ENCODE data around the gene SSTR4.

Gene SSTR4

DNA sequence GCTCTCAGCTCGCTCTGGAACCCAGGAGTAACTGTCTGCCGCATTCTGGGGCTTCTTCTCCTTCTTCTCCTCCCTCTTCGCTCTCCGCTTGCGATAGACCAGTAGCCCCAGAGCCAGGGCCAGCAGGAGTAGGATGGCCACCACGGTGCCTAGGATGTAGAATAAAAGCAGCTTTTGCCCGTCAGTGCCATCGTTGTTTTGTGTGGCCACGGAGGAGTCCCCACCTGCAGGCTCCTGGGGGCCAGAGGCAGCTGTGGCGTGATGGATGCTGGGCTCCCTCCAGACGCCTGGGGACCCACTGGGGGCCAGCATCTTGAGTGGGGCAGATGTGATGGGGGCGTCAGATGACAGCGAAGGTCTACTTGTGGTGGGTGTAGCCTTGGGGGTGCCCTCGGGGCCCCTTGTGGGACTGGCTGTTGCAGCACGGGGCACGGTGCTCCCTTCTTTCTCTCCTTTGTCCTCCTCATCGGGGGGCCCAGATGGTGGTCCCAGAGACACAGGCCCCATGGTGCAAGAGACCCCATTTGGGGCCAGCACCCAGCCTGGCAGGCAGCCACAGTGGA lies 49.3 kb downstream of the SSTR4 start:
- H2AFZ ChIP-seq (ENCODE audit: low read depth, low read length), result no peak overlapping the region
- H3K4me1 ChIP-seq (ENCODE audit: insufficient read depth, low read length), result no peaks in the 10 kb centered on the region
- no peaks in the 10 kb centered on the region for H3K9me3 ChIP-seq (ENCODE audit: low read length)
- no peak overlapping the region for H3K4me3 ChIP-seq (ENCODE audit: low read length)
- H3K36me3 ChIP-seq (ENCODE audit: insufficient read depth, low read length), result no peaks in the 10 kb centered on the region
- H3K27me3 ChIP-seq (ENCODE audit: insufficient read depth, low read length), result no peaks in the 10 kb centered on the region

GRCh38 chr20:23084845-23085365 lies 49.8 kb downstream of the SSTR4 start:
- H3K36me3 ChIP-seq (ENCODE audit: insufficient read depth, low read length), result no peaks in the 10 kb centered on the region
- no peaks in the 10 kb centered on the region for H3K9me3 ChIP-seq (ENCODE audit: low read length)
- no peaks in the 10 kb centered on the region for H3K27me3 ChIP-seq (ENCODE audit: insufficient read depth, low read length)
- H3K4me1 ChIP-seq (ENCODE audit: insufficient read depth, low read length), result no peaks in the 10 kb centered on the region
- no peak overlapping the region for H2AFZ ChIP-seq (ENCODE audit: low read depth, low read length)
- H3K4me3 ChIP-seq (ENCODE audit: low read length), result no peak overlapping the region

- Histone ChIP-seq H3K9me3 (ENCODE audit: low read length) (no peaks in the 10 kb centered on the region), H3K27me3 (ENCODE audit: insufficient read depth, low read length) (no peaks in the 10 kb centered on the region), H3K4me3 (ENCODE audit: low read length) (no peak overlapping the region), H3K36me3 (ENCODE audit: insufficient read depth, low read length) (no peaks in the 10 kb centered on the region), H2AFZ (ENCODE audit: low read depth, low read length) (no peak overlapping the region), H3K4me1 (ENCODE audit: insufficient read depth, low read length) (no peaks in the 10 kb centered on the region)
These were observed 50.4 kb downstream of the SSTR4 start for GRCh38 chr20:23085436-23086055.

- no peak within 1 kb of the TSS for H3K4me3 ChIP-seq (ENCODE audit: low read length)
- no peaks in the 10 kb centered on the region for H3K4me1 ChIP-seq (ENCODE audit: insufficient read depth, low read length)
- H2AFZ ChIP-seq (ENCODE audit: low read depth, low read length), result no peak within 1 kb of the TSS
- H3K9me3 ChIP-seq (ENCODE audit: low read length), result no peaks in the 10 kb centered on the region
- H3K36me3 ChIP-seq (ENCODE audit: insufficient read depth, low read length), result no peaks in the 10 kb centered on the region
- H3K27me3 ChIP-seq (ENCODE audit: insufficient read depth, low read length), result no peaks in the 10 kb centered on the region
These were observed 51.0 kb downstream of the SSTR4 start, which contains the start of gene CD93 for GRCh38 chr20:23086056-23086566. Gene CD93, minus strand, starts transcription at chr20:23086324. Its CDS starts 132 bp downstream, at chr20:23086192.

GRCh38 chr20:23086931-23087411 lies 51.9 kb downstream of the SSTR4 start:
- H3K4me1 ChIP-seq (ENCODE audit: insufficient read depth, low read length), result no peaks in the 10 kb centered on the region
- H3K9me3 ChIP-seq (ENCODE audit: low read length), result no peaks in the 10 kb centered on the region
- H3K36me3 ChIP-seq (ENCODE audit: insufficient read depth, low read length), result no peaks in the 10 kb centered on the region
- no peak overlapping the region for H3K4me3 ChIP-seq (ENCODE audit: low read length)
- H3K27me3 ChIP-seq (ENCODE audit: insufficient read depth, low read length), result no peaks in the 10 kb centered on the region
- no peak overlapping the region for H2AFZ ChIP-seq (ENCODE audit: low read depth, low read length)

DNA sequence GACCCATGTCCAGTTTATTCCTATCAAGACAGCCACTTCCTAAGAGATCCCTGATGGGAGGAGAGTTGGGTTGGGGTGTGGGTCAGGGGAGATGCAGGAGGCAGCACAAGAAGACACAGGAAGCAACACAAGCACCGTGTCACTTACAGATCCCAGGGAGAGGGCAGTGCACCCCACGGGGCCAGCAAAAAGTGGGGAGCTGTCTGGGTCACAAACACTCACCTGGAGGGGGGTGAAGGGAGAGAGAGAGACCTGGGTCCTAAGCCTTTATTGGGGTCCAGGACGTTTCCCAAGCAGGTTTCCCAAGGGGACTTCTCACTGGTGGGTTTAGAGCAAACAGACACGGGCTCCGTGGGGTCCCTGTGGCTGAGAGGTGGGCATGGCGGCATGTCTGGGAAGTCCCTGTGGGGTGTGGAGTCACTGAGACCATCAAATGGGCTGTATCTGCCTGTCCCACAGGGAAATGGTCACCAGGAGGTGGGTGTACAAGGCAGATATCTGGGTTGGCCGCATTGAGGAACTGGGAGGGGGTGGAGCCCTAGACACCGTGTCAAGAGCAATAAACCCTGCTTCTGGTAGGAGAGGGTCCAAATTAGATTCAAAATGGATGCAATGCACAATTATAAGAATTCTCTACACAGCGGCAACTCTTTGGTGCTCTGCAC lies 52.6 kb downstream of the SSTR4 start:
- Histone ChIP-seq H2AFZ (ENCODE audit: low read depth, low read length) (no peak overlapping the region), H3K4me3 (ENCODE audit: low read length) (no peak overlapping the region), H3K9me3 (ENCODE audit: low read length) (no peaks in the 10 kb centered on the region), H3K36me3 (ENCODE audit: insufficient read depth, low read length) (no peaks in the 10 kb centered on the region), H3K4me1 (ENCODE audit: insufficient read depth, low read length) (no peaks in the 10 kb centered on the region), H3K27me3 (ENCODE audit: insufficient read depth, low read length) (no peaks in the 10 kb centered on the region)
